ENCODE data around the gene STK4.

STK4 gene

GRCh38 chr20:45073221-45073620 is 106.9 kb downstream of the STK4 start:
- H3K4me3 ChIP-seq (ENCODE audit: insufficient read length, low read depth): no peak overlapping the region
- peaks cover 3% of the 10 kb centered on the region for H3K4me1 ChIP-seq (ENCODE audit: insufficient read depth, insufficient read length)
- no peak overlapping the region for H3K9ac ChIP-seq (ENCODE audit: insufficient read length, low read depth)
- no peak for DNase-seq (ENCODE audit: low read depth, low spot score)
- TF ChIP-seq SUZ12 (IDR thresholded peaks at IDR 0.05; ENCODE audit: extremely low read depth, insufficient read depth, insufficient read length): no peak
- TF ChIP-seq ZNF274 (IDR thresholded peaks at IDR 0.05; ENCODE audit: low read depth, low read length): no peak
- no peak for TF ChIP-seq YY1 (IDR thresholded peaks at IDR 0.05; ENCODE audit: insufficient read depth, insufficient read length)
- H3K9me3 ChIP-seq (ENCODE audit: insufficient read depth, low read length): no peaks in the 10 kb centered on the region
- H3K27me3 ChIP-seq (ENCODE audit: insufficient read depth, insufficient read length): no peaks in the 10 kb centered on the region
- H3K36me3 ChIP-seq (ENCODE audit: insufficient read depth, insufficient read length, low read length): peaks cover 30% of the 10 kb centered on the region

GRCh38 chr20:45077559-45077958 is 111.2 kb downstream of the STK4 start:
- Histone ChIP-seq H3K36me3 (ENCODE audit: insufficient read depth, insufficient read length, low read length) (peaks cover 42% of the 10 kb centered on the region), H3K4me1 (ENCODE audit: insufficient read depth, insufficient read length) (peaks cover 3% of the 10 kb centered on the region), H3K4me3 (ENCODE audit: insufficient read length, low read depth) (no peak overlapping the region), H3K9ac (ENCODE audit: insufficient read length, low read depth) (no peak overlapping the region), H3K9me3 (ENCODE audit: insufficient read depth, low read length) (peaks cover 3% of the 10 kb centered on the region; the same call in 1 of the 2 replicates), H3K27me3 (ENCODE audit: insufficient read depth, insufficient read length) (no peaks in the 10 kb centered on the region)
- TF ChIP-seq YY1 (IDR thresholded peaks at IDR 0.05; ENCODE audit: insufficient read depth, insufficient read length): no peak
- no peak for TF ChIP-seq SUZ12 (IDR thresholded peaks at IDR 0.05; ENCODE audit: extremely low read depth, insufficient read depth, insufficient read length)
- no peak for TF ChIP-seq ZNF274 (IDR thresholded peaks at IDR 0.05; ENCODE audit: low read depth, low read length)
- no peak for DNase-seq (ENCODE audit: low read depth, low spot score)

- DNase-seq (ENCODE audit: low read depth, low spot score): no peak
- Histone ChIP-seq H3K4me3 (ENCODE audit: insufficient read length, low read depth) (no peak overlapping the region), H3K36me3 (ENCODE audit: insufficient read depth, insufficient read length, low read length) (peaks cover 24% of the 10 kb centered on the region), H3K4me1 (ENCODE audit: insufficient read depth, insufficient read length) (peaks cover 3% of the 10 kb centered on the region), H3K27me3 (ENCODE audit: insufficient read depth, insufficient read length) (no peaks in the 10 kb centered on the region), H3K9ac (ENCODE audit: insufficient read length, low read depth) (no peak overlapping the region), H3K9me3 (ENCODE audit: insufficient read depth, low read length) (peaks cover 4% of the 10 kb centered on the region; the same call in 1 of the 2 replicates)
- TF ChIP-seq SUZ12 (IDR thresholded peaks at IDR 0.05; ENCODE audit: extremely low read depth, insufficient read depth, insufficient read length): no peak
- no peak for TF ChIP-seq ZNF274 (IDR thresholded peaks at IDR 0.05; ENCODE audit: low read depth, low read length)
- no peak for TF ChIP-seq YY1 (IDR thresholded peaks at IDR 0.05; ENCODE audit: insufficient read depth, insufficient read length)
Measured at GRCh38 chr20:45080867-45081624, 114.7 kb downstream of the STK4 start.

- TF ChIP-seq SUZ12 (IDR thresholded peaks at IDR 0.05; ENCODE audit: extremely low read depth, insufficient read depth, insufficient read length) (no peak), ZNF274 (IDR thresholded peaks at IDR 0.05; ENCODE audit: low read depth, low read length) (no peak), YY1 (IDR thresholded peaks at IDR 0.05; ENCODE audit: insufficient read depth, insufficient read length) (no peak)
- Histone ChIP-seq H3K4me1 (ENCODE audit: insufficient read depth, insufficient read length) (no peaks in the 10 kb centered on the region), H3K36me3 (ENCODE audit: insufficient read depth, insufficient read length, low read length) (peaks cover 18% of the 10 kb centered on the region), H3K27me3 (ENCODE audit: insufficient read depth, insufficient read length) (no peaks in the 10 kb centered on the region), H3K9ac (ENCODE audit: insufficient read length, low read depth) (no peak overlapping the region), H3K9me3 (ENCODE audit: insufficient read depth, low read length) (peaks cover 4% of the 10 kb centered on the region; the same call in 1 of the 2 replicates), H3K4me3 (ENCODE audit: insufficient read length, low read depth) (no peak overlapping the region)
- DNase-seq (ENCODE audit: low read depth, low spot score): no peak
Measured at GRCh38 chr20:45082468-45082867, 116.2 kb downstream of the STK4 start.

GRCh38 chr20:45083127-45083526 is 116.8 kb downstream of the STK4 start:
- Histone ChIP-seq H3K4me3 (ENCODE audit: insufficient read length, low read depth) (no peak overlapping the region), H3K9me3 (ENCODE audit: insufficient read depth, low read length) (peaks cover 4% of the 10 kb centered on the region; the same call in 1 of the 2 replicates), H3K9ac (ENCODE audit: insufficient read length, low read depth) (no peak overlapping the region), H3K4me1 (ENCODE audit: insufficient read depth, insufficient read length) (no peaks in the 10 kb centered on the region), H3K36me3 (ENCODE audit: insufficient read depth, insufficient read length, low read length) (peaks cover 13% of the 10 kb centered on the region), H3K27me3 (ENCODE audit: insufficient read depth, insufficient read length) (no peaks in the 10 kb centered on the region)
- TF ChIP-seq ZNF274 (IDR thresholded peaks at IDR 0.05; ENCODE audit: low read depth, low read length): no peak
- no peak for TF ChIP-seq SUZ12 (IDR thresholded peaks at IDR 0.05; ENCODE audit: extremely low read depth, insufficient read depth, insufficient read length)
- no peak for TF ChIP-seq YY1 (IDR thresholded peaks at IDR 0.05; ENCODE audit: insufficient read depth, insufficient read length)
- no peak for DNase-seq (ENCODE audit: low read depth, low spot score)

- H3K4me3 ChIP-seq (ENCODE audit: insufficient read length, low read depth): no peak overlapping the region
- TF ChIP-seq ZNF274 (IDR thresholded peaks at IDR 0.05; ENCODE audit: low read depth, low read length) (no peak), SUZ12 (IDR thresholded peaks at IDR 0.05; ENCODE audit: extremely low read depth, insufficient read depth, insufficient read length) (no peak), YY1 (IDR thresholded peaks at IDR 0.05; ENCODE audit: insufficient read depth, insufficient read length) (no peak)
Measured at GRCh38 chr20:45085289-45085688, 119.0 kb downstream of the STK4 start.

GRCh38 chr20:45085867-45086266 is 119.6 kb downstream of the STK4 start:
- H3K9ac ChIP-seq (ENCODE audit: insufficient read length, low read depth): no peak overlapping the region
- peaks cover 4% of the 10 kb centered on the region; the same call in 1 of the 2 replicates for H3K9me3 ChIP-seq (ENCODE audit: insufficient read depth, low read length)
- no peaks in the 10 kb centered on the region for H3K27me3 ChIP-seq (ENCODE audit: insufficient read depth, insufficient read length)
- no peaks in the 10 kb centered on the region for H3K4me1 ChIP-seq (ENCODE audit: insufficient read depth, insufficient read length)
- TF ChIP-seq SUZ12 (IDR thresholded peaks at IDR 0.05; ENCODE audit: extremely low read depth, insufficient read depth, insufficient read length): no peak
- no peak for TF ChIP-seq YY1 (IDR thresholded peaks at IDR 0.05; ENCODE audit: insufficient read depth, insufficient read length)
- TF ChIP-seq ZNF274 (IDR thresholded peaks at IDR 0.05; ENCODE audit: low read depth, low read length): no peak
- H3K4me3 ChIP-seq (ENCODE audit: insufficient read length, low read depth): no peak overlapping the region
- peaks cover 4% of the 10 kb centered on the region for H3K36me3 ChIP-seq (ENCODE audit: insufficient read depth, insufficient read length, low read length)
- no peak for DNase-seq (ENCODE audit: low read depth, low spot score)

More at GRCh38 chr20:45085289-45085688, 119.0 kb downstream of the STK4 start:
- no peaks in the 10 kb centered on the region for H3K4me1 ChIP-seq (ENCODE audit: insufficient read depth, insufficient read length)
- no peak for DNase-seq (ENCODE audit: low read depth, low spot score)
- no peaks in the 10 kb centered on the region for H3K27me3 ChIP-seq (ENCODE audit: insufficient read depth, insufficient read length)
- peaks cover 4% of the 10 kb centered on the region; the same call in 1 of the 2 replicates for H3K9me3 ChIP-seq (ENCODE audit: insufficient read depth, low read length)
- H3K9ac ChIP-seq (ENCODE audit: insufficient read length, low read depth): no peak overlapping the region
- peaks cover 8% of the 10 kb centered on the region for H3K36me3 ChIP-seq (ENCODE audit: insufficient read depth, insufficient read length, low read length)

All from NT2/D1 (cell line).